GM19463 (cell line): Measurements from ENCODE around the gene C11orf24.
"Not testable (repeated sequence)": the region's sequence is repeated elsewhere in the genome, so short reads cannot be mapped to it uniquely, and the experiment has no call there.

Experiments used
- ATAC-seq: cut with Tn5 transposase; IDR thresholded peaks from one replicate; pipeline ENCODE4 v1.9.1; 2021; ENCODE audit warnings: mild to moderate bottlenecking, moderate library complexity; ENCODE audit not compliant: unreplicated experiment

Gene C11orf24

DNA sequence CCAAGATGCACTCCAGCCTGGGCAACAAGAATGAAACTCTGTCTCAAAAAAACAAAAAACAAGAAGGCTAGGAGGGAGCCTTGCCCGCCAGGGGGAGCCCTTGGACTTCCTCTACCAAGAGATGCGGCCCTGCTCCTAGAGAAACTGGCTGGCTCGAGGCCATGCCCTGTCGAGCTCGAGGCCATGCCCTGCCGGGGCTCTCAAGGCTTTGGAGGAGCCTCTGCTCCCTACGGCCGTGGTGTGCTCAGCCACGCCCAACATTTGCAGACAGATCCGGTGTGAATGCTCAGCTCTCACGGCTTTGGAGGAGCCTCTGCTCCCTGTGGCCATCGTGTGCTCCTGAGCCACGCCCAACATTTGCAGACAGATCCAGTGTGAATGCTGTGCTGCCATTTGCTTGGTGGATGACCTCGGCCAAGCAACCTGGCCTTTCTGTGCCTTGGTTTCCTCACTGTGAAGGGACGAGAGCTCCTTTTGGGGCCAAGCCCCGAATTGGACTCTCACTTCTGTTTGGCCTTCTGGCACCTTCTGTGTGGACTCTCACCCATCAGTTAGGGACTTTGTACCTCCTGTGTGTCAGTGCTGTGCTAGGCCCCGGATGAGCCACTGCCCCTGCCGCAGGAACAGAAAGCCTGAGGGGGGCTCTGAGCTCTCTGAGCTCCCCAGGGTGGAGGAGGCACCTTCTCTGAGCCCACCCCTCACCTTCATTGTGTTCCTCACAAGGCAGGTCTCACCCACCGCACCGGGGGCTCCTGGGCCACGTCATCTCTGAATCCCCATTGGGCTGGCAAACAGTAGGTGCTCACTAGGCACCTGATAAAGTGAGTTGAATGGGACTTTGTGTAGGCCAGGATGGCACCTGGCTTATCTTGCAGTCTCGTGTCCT lies 14.1 kb downstream of the C11orf24 start:
- no peak for ATAC-seq

- no peak for ATAC-seq
Measured at GRCh38 chr11:68256331-68256741, 15.4 kb downstream of the C11orf24 start.

DNA sequence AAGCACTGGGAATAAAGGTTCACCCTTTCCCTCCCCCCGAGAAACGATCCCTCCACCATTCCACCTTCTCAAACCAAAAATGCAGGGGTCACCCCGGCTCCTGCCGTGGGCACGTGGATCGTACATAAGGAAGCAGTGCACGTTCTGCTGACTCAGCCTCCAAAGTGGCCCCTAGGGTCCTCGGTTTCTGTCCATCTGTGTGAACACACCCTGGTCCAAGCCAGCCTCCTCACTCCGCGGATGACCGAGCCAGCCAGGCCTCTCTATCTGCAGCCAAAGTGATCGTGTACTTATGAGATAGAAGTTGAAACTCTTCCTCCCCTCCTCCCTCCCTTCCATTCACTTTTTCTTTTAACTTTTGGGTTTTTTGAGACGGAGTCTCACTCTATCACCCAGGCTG lies 16.2 kb downstream of the C11orf24 start:
- no peak for ATAC-seq

DNA sequence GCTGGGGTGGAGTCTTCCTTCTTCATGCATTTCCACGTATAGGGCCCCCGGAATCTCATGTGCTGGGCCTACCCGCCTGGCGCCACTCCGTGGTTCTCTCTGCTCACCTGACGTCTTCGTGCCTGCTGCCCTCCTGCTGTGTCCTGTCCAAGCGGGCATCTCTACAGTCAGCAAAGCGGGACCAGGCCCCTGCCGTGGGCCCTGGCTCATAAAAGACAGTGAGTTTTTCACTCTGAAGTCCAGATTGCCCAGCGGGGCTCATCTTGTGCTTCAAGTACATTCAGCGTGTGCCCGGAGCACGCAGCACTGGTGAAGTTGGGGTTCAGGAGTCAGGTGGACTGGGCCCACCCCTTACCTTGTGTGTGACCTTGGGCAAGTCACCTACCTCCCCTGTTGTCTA lies 17.4 kb downstream of the C11orf24 start:
- no peak for ATAC-seq

- no peak for ATAC-seq
Measured at GRCh38 chr11:68251765-68252164, 20.0 kb downstream of the C11orf24 start.

DNA sequence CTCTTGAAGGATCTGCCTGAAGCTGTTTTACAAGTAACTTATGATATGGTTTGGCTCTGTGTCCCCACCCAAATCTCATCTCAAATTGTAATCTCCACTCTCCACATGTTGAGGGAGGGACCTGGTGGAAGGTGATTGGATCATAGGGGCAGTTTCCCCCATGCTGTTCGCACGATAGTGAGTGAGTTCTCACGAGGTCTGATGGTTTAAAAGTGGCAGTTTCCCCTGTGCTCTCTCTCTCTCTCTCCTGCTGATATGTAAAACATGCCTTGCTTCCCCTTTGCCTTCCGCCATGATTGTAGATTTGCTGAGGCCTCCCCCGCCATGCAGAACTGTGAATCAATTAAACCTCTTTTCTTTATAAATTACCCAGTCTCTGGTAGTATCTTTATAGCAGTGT lies 26.9 kb downstream of the C11orf24 start:
- ATAC-seq = not testable (repeated sequence)

- not testable (repeated sequence) for ATAC-seq
Measured at GRCh38 chr11:68243847-68244246, 27.9 kb downstream of the C11orf24 start.

DNA sequence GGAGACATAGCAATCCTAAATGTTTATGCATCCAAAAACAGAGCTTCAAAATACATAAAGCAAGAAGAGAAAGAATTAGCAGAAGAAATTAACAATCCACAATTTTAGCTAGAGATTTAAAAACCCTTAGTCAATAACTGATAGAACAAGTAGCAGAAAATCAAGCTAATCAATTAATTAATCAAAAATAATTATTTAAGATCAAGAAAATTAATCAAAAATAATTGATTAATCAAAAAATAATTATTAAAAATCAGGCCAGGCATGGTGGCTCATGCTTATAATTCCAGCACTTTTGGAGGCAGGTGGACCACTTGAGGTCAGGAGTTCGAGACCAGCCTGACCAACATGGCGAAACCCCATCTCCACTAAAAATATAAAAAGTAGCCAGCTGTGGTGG lies 29.2 kb downstream of the C11orf24 start:
- no peak for ATAC-seq

DNA sequence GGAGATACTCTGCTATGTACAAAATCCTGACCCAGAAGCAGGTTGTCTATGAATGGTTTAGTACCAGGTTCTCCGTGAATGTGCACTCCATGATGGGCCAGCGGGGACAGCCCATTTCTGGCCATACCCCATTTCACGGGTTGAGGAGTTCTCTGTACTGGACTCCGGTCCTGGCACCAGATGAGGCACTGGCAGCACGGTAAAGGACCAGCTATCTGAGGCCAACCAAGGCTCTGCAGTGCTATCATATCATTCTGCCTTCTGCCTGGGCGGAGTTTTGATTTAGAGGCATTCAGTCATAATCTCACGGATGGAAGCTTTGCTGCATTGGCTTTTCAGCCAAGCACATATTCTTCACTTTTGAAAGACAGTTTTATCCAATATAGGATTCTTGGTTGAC lies 40.2 kb downstream of the C11orf24 start:
- ATAC-seq = no peak

DNA sequence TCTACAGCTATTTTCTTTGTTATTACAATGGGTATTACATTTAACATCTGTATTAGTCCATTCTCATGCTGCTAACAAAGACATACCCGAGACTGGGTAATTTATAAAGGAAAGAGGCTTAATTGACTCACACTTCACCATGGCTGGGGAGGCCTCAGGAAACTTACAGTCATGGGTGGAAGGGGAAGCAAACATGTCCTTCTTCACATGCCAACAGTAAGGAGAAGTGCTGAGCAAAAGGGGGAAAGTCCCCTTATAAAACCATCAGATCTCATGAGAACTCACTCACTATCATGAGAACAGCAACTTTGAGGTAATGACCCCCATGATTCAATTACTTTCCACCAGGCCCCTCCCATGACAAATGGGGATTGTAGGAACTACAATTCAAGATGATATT lies 42.2 kb downstream of the C11orf24 start:
- ATAC-seq = no peak

DNA sequence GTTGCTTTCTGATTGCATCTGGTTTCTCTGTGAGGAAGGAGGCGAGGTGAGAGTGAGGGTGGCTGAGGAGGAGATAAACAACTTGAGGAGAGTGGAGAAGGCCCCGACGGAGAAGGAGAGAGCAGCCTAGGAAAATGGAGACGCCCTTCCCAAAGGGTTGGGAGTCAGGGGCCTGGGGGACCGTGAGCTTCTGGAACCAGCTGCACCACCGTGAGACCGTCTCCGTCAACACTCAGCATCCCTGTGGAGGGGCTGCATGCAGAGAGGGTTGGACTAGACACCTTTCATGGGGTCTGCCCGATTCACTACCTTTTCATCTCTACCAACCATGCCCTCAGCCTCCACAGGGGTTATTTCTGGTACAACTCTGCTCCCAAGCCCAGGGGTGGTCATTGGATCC lies 45.4 kb downstream of the C11orf24 start:
- ATAC-seq = no peak

DNA sequence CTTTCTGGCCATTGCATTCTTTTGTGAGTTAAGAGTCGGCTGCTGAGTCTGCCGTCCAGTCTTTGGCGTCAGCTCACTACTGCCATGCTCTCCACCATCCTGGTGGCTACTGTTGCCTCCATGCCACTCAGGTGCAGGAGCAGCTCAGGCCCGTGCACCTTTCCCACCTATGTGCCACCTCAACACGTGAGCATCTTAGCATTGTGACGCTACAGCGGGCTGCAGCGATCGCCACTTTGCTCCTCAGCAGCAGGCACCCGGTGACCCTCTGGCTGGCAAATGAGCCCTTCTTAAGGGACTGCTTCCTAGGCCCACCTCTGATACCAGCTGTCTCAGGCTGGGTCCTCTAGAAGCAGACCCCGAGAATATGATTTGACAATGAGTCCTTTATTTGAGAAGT lies 47.2 kb downstream of the C11orf24 start:
- no peak for ATAC-seq

DNA sequence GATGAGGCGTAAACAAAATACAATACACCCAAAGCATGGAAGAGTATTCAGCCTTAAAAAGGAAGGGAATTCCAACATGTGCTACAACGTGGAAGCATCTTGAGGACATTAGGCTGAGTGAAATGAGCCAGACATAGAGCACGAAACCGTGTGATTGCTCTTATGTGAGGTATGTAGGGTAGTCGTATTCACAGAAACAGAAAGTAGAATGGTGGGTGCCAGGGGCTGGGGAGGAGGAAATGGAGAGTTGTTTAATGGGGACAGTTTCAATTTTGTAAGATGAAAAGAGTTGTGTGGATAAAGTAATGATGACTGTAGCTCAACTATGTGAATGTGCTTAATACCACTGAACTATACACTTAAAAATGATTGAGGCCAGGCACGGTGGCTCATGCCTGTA lies 48.5 kb downstream of the C11orf24 start:
- no peak for ATAC-seq

- ATAC-seq = no peak
Measured at GRCh38 chr11:68221406-68221805, 50.4 kb downstream of the C11orf24 start.

DNA sequence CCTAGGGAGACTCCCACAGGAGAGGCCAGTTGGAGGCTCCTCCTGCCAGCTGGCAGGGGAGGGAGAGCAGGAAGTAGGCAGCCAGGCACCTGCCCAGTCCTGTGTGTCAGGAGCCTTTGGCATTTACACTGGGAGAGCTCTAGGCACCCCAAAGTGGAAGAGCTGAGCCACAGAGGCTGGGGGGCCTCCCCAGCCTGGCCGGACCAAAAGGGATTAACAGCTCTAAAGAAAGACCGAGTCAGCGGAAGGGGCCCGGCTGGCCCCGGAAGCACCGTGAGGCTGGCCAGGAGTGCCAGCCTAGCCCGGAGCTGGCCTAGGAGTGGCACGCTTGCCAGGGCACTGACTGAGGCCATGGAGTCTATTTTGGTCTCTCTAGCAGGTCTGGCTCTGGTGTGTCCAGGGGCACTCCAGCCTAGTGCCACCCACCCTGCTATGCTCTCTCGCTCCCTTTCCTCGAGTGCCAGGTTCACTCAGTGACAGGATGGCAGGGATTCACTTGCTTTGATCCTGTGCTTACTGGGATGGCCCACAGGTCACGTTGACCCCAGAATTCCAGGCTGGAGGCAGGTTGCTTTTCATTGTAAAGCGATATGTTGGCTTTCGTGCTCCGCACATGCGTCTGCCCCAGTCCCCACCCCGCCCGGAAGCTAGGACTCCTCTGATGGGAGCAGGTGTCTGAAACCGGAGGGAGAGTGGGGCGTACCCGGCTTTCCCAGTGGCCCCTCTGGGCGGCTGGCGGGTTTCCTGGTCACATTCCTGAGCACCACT lies 55.4 kb downstream of the C11orf24 start:
- no peak for ATAC-seq

DNA sequence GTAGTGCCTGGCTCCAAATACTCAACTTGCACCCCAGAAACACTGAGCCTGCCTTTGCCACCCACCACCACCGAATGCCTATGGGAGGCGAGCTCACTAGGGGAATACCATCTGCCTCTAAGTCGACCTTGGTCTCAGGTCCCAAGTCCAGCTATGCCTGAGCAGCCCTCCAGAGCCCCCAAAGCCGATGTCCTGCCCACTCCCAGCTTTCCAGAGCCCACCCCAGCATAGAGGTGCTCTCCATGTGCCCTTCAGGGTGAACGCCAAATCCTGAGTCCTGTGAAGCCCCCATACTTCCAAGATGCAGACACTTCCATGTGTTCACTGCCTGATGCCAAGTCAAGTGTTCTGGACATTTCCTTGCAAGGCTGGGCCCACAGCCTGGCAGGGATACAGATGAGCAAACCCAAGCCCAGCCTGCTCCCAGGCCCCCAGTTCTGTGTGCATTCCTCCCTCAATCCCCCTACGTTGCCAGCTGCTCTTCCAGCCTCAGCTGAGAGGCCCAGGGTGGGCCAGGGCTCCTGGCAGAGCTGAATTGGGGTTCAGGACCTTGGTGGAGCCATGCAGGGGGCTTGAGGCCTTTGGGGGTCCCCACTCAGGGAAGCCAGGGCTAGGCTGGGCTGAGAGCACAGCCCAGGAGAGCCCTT lies 56.1 kb downstream of the C11orf24 start:
- ATAC-seq = no peak

DNA sequence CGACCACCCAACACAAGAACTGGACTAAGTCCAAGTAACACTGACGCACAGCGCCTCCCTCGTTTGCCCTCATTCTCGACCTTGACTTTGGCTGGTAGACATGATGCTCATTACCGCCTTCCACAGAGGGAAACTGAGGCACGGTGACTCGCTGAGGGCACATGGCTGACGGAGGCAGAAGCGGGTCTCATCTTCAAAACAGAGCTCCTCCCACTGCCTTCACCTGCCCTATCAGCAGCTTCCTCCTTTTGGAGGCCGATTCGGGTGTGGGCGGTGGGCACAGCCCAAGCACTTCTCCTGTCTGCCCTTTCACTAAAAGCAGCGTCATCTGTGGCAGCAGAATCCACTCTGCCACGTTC lies 56.7 kb downstream of the C11orf24 start:
- no peak for ATAC-seq

DNA sequence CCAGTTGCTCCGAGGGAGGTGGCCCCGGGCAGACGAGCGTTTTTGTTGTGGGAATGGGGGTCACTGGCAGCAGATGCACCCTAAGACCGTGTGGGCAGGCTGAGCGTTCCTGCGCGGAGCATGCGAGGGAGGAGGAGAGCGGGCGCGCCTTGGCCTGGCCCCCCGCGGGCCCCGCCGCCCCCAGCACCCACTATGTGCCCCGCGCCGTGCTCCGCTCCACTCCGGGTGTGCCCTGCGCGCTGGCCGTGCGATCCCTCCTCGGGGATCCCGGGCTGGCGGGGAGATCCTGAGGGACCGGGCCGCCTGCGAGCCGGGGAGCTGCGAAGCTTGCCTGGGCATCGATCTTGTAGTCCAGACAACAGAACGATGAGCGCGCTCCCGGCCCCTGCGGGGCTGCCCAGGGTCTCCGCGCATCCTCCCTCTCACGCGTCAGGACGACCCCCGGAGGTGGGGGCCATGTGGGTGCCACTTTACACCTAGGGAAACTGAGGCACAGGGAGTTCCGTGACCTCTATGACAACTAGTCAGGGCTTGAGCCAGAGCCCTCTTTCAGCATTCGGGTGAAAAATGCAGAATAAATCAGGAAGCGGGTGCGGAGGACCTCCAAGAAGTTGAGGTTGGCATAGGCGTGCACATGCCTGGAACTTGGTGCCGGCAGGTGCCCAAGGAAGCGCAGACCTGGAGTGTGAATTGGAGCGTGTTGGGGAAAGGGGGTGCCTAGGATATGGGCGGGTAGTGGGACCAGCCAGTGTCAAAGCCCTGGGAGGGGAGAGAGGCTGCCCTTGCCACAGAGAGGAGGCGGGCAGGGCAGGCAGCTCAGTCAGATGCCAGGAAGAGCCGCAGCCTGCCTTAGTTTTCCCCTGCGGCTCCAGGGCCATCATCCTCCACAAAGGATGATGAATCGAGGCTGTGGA lies 57.3 kb downstream of the C11orf24 start:
- ATAC-seq = no peak

- ATAC-seq = no peak
Measured at GRCh38 chr11:68213555-68214172, 58.1 kb downstream of the C11orf24 start.

GRCh38 chr11:68213135-68213515 lies 58.6 kb downstream of the C11orf24 start, which contains the start of gene KMT5B:
Gene KMT5B, minus strand, starts transcription at chr11:68213296. Its CDS starts 23,220 bp downstream, at chr11:68190076.
- ATAC-seq = no peak
